HFFc6 (cell line): Measurements from ENCODE around the gene DHX40. TPM values are rescaled to one million over a fixed set of nuclear protein-coding genes. Genes with fewer than 3 reads are reported as not detected.

ENCODE experiments used
- DNase-seq: peaks from one replicate; pipeline ENCODE4 v3.0.0-alpha.2; 2018
- H3K27ac Mint-ChIP-seq: 2 replicates; pipeline ENCODE4 v1.8.0; 2020; ENCODE audit warnings: mild to moderate bottlenecking, mixed read lengths
- H3K27me3 Mint-ChIP-seq: 2 replicates; pipeline ENCODE4 v1.8.0; 2021; ENCODE audit warnings: mild to moderate bottlenecking, moderate library complexity, mixed read lengths; ENCODE audit not compliant: insufficient read depth
- H3K36me3 Mint-ChIP-seq: 2 replicates; pipeline ENCODE4 v1.8.0; 2021; ENCODE audit warnings: low read depth, mixed read lengths
- H3K4me1 Mint-ChIP-seq: 2 replicates; pipeline ENCODE4 v1.8.0; 2020; ENCODE audit warnings: low read depth, mixed read lengths
- H3K4me3 Mint-ChIP-seq: 2 replicates; pipeline ENCODE4 v1.8.0; 2020; ENCODE audit warnings: mild to moderate bottlenecking, moderate library complexity, mixed read lengths
- H3K9me3 Mint-ChIP-seq: 2 replicates; pipeline ENCODE4 v1.8.0; 2020; ENCODE audit warnings: mild to moderate bottlenecking, mixed read lengths
- CTCF ChIP-seq: fragments of 200-600 bp; sonication (generic); IDR thresholded peaks from 2 replicates; pipeline ENCODE4 v1.5.0; 2021; ENCODE audit warnings: antibody characterized with exemption, mild to moderate bottlenecking
- total RNA-seq, 6 experiments: library from RNA; stranded (reverse); fragmentation: NEBNext Ultra II Directional; extraction: Animal tissue kit (Norgen Biotek cat#: 25700); gene quantifications; 2 replicates in 1 of 6; 3 replicates in 5 of 6; pipeline ENCODE4 v1.2.3, GENCODE V29; 2021

The DHX40 gene
- total RNA-seq, 6 experiments from 2014 or later = 24.8 to 31.4 (median 28.5) TPM

- H3K4me1 Mint-ChIP-seq = peaks cover 65% of the 10 kb centered on the region
- DNase-seq = no peak
- H3K9me3 Mint-ChIP-seq = no peaks in the 10 kb centered on the region
- TF ChIP-seq CTCF = no peak
- no peaks in the 10 kb centered on the region for H3K27me3 Mint-ChIP-seq
- peaks cover 35% of the 10 kb centered on the region for H3K36me3 Mint-ChIP-seq
- H3K27ac Mint-ChIP-seq = peak overlapping the region; percentile 66
- peak overlapping the region; percentile 57; the same call in 1 of the 2 replicates for H3K4me3 Mint-ChIP-seq
Measured at GRCh38 chr17:59642565-59642964, 77.2 kb downstream of the DHX40 start.

- Mint-ChIP-seq H3K36me3 (peaks cover 39% of the 10 kb centered on the region), H3K4me3 (0 out of 2 replicates have a peak overlapping the region, but pooled peaks have one; percentile 1), H3K27ac (peak overlapping the region; percentile 25), H3K9me3 (no peaks in the 10 kb centered on the region), H3K27me3 (peaks cover 2% of the 10 kb centered on the region; the same call in 1 of the 2 replicates), H3K4me1 (peaks cover 74% of the 10 kb centered on the region)
- peak; percentile 67 for DNase-seq
- TF ChIP-seq CTCF = no peak
Measured at GRCh38 chr17:59643159-59644140, 78.0 kb downstream of the DHX40 start.

- H3K36me3 Mint-ChIP-seq = peaks cover 63% of the 10 kb centered on the region
- H3K27ac Mint-ChIP-seq = no peak overlapping the region; the same call in 1 of the 2 replicates
- no peak for DNase-seq
- H3K9me3 Mint-ChIP-seq = peaks cover 1% of the 10 kb centered on the region; the same call in 1 of the 2 replicates
- peaks cover 90% of the 10 kb centered on the region for H3K4me1 Mint-ChIP-seq
- TF ChIP-seq CTCF = no peak
- peaks cover 2% of the 10 kb centered on the region; the same call in 1 of the 2 replicates for H3K27me3 Mint-ChIP-seq
- no peak overlapping the region; the same call in 1 of the 2 replicates for H3K4me3 Mint-ChIP-seq
Measured at GRCh38 chr17:59647288-59647687, 81.9 kb downstream of the DHX40 start.

GRCh38 chr17:59649886-59650285 is 84.5 kb downstream of the DHX40 start:
- Mint-ChIP-seq H3K36me3 (peaks cover 78% of the 10 kb centered on the region), H3K4me1 (peaks cover 80% of the 10 kb centered on the region), H3K27ac (peak overlapping the region; percentile 66), H3K9me3 (peaks cover 4% of the 10 kb centered on the region; the same call in 1 of the 2 replicates), H3K27me3 (peaks cover 2% of the 10 kb centered on the region; the same call in 1 of the 2 replicates), H3K4me3 (no peak overlapping the region)
- no peak for DNase-seq
- no peak for TF ChIP-seq CTCF

GRCh38 chr17:59650642-59651041 is 85.2 kb downstream of the DHX40 start:
- no peak for DNase-seq
- Mint-ChIP-seq H3K9me3 (peaks cover 4% of the 10 kb centered on the region; the same call in 1 of the 2 replicates), H3K4me3 (no peak overlapping the region), H3K4me1 (peaks cover 83% of the 10 kb centered on the region), H3K36me3 (peaks cover 80% of the 10 kb centered on the region), H3K27ac (peak overlapping the region; percentile 63), H3K27me3 (peaks cover 2% of the 10 kb centered on the region; the same call in 1 of the 2 replicates)
- TF ChIP-seq CTCF = no peak
